Sigmoid colon (tissue), 7 donors: ENCODE results near the gene STXBP3. TPM values are rescaled to one million over a fixed set of nuclear protein-coding genes. Genes with fewer than 3 reads are reported as not detected.

Source experiments
- DNase-seq: peaks from one replicate; pipeline ENCODE4 v3.0.0-alpha.2; 2019
- H3K27ac ChIP-seq, 4 donors: fragments of 200-600 bp; sonication (generic); one replicate each; pipeline ENCODE4 v1.5.1; 2016 to 2019; ENCODE audit warnings: mild to moderate bottlenecking in 1 of 4
- H3K27me3 ChIP-seq, 3 donors: fragments of 200-600 bp; sonication (generic); one replicate each; pipeline ENCODE4 v1.5.1; 2019; ENCODE audit warnings: mild to moderate bottlenecking in 1 of 3
- H3K36me3 ChIP-seq, 4 donors: fragments of 200-600 bp; sonication (generic); one replicate each; pipeline ENCODE4 v1.5.1; 2016 to 2019
- H3K4me1 ChIP-seq, 4 donors: fragments of 200-600 bp; sonication (generic); one replicate each; pipeline ENCODE4 v1.5.1; 2017 to 2019
- H3K4me3 ChIP-seq, 4 donors: fragments of 200-600 bp; sonication (generic); one replicate each; pipeline ENCODE4 v1.5.1; 2017 to 2019; ENCODE audit warnings: mild to moderate bottlenecking in 2 of 4, moderate library complexity in 1 of 4
- H3K9me3 ChIP-seq, 4 donors: fragments of 200-600 bp in 3 of 4; sonication (generic) in 3 of 4; one replicate each; pipeline versions ENCODE4 v1.5.1 to v1.6.1; 2013 to 2019
- EP300 ChIP-seq, 4 donors: sonication (generic); formaldehyde crosslinking; IDR thresholded peaks; one replicate each; pipeline ENCODE4 v1.6.1; 2017; ENCODE audit warnings: antibody characterized with exemption in 4 of 4
- POLR2A ChIP-seq, 2 donors: fragments of 450-650 bp; IDR thresholded peaks; one replicate each; pipeline ENCODE4 v1.6.1; 2016; ENCODE audit warnings: antibody characterized with exemption in 2 of 2, mild to moderate bottlenecking in 2 of 2, moderate library complexity in 2 of 2
- POLR2AphosphoS5 ChIP-seq, 4 donors: sonication (generic); formaldehyde crosslinking; IDR thresholded peaks; one replicate each; pipeline ENCODE4 v1.6.1; 2017; ENCODE audit warnings: antibody characterized with exemption in 4 of 4
- WGBS, 2 donors: extraction: QIAGEN DNeasy Blood & Tissue Kit; methylation state at CpG; one replicate each; pipeline ENCODE4 v1.1.7; 2013; 5-methylcytosine and 5-hydroxymethylcytosine counted together
- intact Hi-C: fragments of 100-400 bp; cut with DNase I; formaldehyde crosslinking; loops from one replicate; pipeline ENCODE4 v1.15.1; 2023
- polyA plus RNA-seq, 3 donors: library from polyadenylated mRNA; stranded (reverse); fragments of 200-250 nt; gene quantifications; one replicate each; pipeline ENCODE4 v1.2.3, GENCODE V29; 2013
- total RNA-seq, 4 donors: library from RNA; depleted of rRNA; stranded (reverse); fragments of >200 nt; gene quantifications; one replicate each; pipeline ENCODE4 v1.1.0, GENCODE V29; 2016
- TF ChIP-seq, protein P1 (sequence below), 4 experiments: fragments of 450-650 bp in 3 of 4; fragments of 200-600 bp in 1 of 4; IDR thresholded peaks; one replicate each; pipeline ENCODE4 v1.5.1; 2016 to 2019; ENCODE audit warnings: antibody characterized with exemption in 4 of 4, mild to moderate bottlenecking in 3 of 4, moderate library complexity in 2 of 4
- donor health status: healthy with polysubstance abuse.
- donor health status: Bipolar disorder and iron deficiency.
- donor health status: healthy.

The STXBP3 gene
- total and polyA plus RNA-seq, 7 donors = 30.3 to 105 (median 60.1) TPM

DNA sequence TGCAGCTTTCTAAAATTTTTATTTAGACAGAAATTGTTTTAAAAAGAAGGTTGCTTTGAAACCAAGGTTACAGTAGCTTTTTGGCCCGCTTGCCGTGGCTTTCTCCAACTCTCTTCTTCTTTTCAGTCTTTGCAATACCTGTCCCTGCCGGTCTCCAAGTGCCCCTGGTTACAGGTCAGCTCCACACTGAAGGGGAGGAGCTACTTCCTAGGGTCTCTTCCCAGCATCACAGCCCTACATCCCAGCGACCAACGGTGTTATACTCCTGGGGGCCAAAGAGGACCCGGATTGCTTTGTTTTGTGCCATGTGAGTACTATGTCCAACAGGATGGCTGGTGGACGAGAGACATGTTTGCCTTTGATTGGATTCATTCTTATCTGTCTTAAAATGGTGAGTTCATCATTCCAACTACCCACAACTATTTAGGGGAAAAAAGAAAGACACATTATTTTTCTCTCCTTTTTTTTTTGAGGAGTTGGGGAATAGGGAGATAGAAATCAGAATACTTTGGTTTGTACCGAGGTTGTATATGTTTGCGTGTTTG, 33.8 kb upstream of the STXBP3 start, which contains the start of gene FNDC7:
Gene FNDC7 (plus strand): TSS at position 303 of the 545 bp plus-strand sequence. CDS start 26 bp downstream, at position 329.
- intact Hi-C loops = no loop called here
- Histone ChIP-seq H3K4me3 (no peak within 1 kb of the TSS), H3K27ac (no peak within 1 kb of the TSS), H3K9me3 (no peaks in the 10 kb centered on the region), H3K4me1 (no peaks in the 10 kb centered on the region), H3K36me3 (no peaks in the 10 kb centered on the region), H3K27me3 (no peaks in the 10 kb centered on the region)
- DNase-seq = no peak
- 59 to 62% methylated on average over 9 of the region's 9 CpGs for WGBS, 2 donors
- no peak for TF ChIP-seq EP300 (IDR thresholded peaks at IDR 0.05)

DNA sequence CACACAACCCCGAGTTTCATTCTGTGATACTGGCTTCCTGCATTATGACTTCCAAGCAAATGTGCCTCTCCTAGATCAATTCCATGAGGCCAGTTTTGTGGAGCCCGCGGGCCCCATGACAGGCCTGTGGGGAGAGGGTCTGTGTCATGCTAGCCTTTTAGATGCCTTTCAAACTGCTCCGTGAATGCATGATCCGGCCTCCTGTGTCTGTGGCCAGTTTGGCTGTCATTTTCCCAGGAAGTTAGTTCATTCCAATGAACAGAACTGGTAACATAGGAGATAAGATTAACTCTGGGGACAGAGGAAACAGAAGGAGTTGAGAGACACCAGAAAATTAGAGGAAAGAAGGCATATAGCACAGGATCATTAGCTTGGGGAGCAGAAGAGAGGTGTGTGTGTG, 30.5 kb upstream of the STXBP3 start:
- 91% methylated on average over 5 of the region's 5 CpGs for WGBS, 2 donors
- intact Hi-C loops = no loop called here
- H3K4me3 ChIP-seq = no peak overlapping the region
- no peaks in the 10 kb centered on the region for H3K36me3 ChIP-seq
- H3K27ac ChIP-seq = no peak overlapping the region
- no peak for TF ChIP-seq EP300 (IDR thresholded peaks at IDR 0.05)
- TF ChIP-seq POLR2A (IDR thresholded peaks at IDR 0.05) = no peak
- TF ChIP-seq, protein P1, sequence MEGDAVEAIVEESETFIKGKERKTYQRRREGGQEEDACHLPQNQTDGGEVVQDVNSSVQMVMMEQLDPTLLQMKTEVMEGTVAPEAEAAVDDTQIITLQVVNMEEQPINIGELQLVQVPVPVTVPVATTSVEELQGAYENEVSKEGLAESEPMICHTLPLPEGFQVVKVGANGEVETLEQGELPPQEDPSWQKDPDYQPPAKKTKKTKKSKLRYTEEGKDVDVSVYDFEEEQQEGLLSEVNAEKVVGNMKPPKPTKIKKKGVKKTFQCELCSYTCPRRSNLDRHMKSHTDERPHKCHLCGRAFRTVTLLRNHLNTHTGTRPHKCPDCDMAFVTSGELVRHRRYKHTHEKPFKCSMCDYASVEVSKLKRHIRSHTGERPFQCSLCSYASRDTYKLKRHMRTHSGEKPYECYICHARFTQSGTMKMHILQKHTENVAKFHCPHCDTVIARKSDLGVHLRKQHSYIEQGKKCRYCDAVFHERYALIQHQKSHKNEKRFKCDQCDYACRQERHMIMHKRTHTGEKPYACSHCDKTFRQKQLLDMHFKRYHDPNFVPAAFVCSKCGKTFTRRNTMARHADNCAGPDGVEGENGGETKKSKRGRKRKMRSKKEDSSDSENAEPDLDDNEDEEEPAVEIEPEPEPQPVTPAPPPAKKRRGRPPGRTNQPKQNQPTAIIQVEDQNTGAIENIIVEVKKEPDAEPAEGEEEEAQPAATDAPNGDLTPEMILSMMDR (IDR thresholded peaks at IDR 0.05) = no peak
- no peak for TF ChIP-seq POLR2AphosphoS5 (IDR thresholded peaks at IDR 0.05)
- DNase-seq = no peak
- no peaks in the 10 kb centered on the region for H3K9me3 ChIP-seq
- H3K27me3 ChIP-seq = no peaks in the 10 kb centered on the region
- no peaks in the 10 kb centered on the region for H3K4me1 ChIP-seq

DNA sequence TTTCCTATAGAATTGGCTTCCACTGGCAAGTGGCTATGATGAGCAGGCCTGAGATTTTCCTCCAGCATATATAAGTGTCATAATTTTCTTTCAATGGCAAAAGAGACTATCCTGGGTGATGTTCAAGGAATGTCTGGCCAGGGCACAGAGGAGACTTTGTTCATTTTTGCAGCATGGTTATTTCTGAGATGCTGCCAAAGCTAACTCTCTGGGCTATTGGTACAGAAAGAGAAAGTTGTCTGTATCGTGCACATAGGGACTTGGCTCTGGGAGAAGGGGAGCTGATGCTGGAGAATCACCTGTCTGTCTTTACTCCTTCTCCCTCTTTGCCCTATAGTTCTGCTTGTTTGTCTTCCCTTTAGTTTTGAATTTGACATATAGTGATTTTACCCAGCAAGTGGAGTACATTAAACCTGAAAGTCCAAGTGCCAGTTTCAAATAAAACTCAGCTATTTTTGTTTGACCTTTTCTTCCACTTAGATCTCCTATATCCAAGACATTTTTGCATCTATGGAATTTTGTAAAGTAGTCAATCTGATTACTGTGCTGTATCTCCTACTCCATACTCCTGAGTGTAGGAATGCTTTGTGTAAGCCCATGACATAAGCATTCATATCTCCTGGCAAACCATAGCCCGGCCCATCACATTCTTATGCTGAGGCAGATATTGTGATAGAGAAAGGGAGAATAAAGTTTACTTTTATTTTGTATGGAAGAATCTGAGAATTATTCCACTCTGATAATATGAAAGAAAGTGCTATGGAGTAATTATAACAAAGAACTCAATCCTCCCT, 29.8 kb upstream of the STXBP3 start:
- Histone ChIP-seq H3K36me3 (no peaks in the 10 kb centered on the region), H3K4me3 (no peak overlapping the region), H3K4me1 (no peaks in the 10 kb centered on the region), H3K9me3 (no peaks in the 10 kb centered on the region), H3K27ac (no peak overlapping the region), H3K27me3 (no peaks in the 10 kb centered on the region)
- no peak for DNase-seq
- TF ChIP-seq POLR2AphosphoS5 (IDR thresholded peaks at IDR 0.05) (no peak), EP300 (IDR thresholded peaks at IDR 0.05) (no peak), POLR2A (IDR thresholded peaks at IDR 0.05) (no peak)
- TF ChIP-seq, protein P1 (IDR thresholded peaks at IDR 0.05) = no peak
- intact Hi-C loops = no loop called here
- WGBS, 2 donors = 85 to 87% methylated on average over 2 of the region's 2 CpGs

DNA sequence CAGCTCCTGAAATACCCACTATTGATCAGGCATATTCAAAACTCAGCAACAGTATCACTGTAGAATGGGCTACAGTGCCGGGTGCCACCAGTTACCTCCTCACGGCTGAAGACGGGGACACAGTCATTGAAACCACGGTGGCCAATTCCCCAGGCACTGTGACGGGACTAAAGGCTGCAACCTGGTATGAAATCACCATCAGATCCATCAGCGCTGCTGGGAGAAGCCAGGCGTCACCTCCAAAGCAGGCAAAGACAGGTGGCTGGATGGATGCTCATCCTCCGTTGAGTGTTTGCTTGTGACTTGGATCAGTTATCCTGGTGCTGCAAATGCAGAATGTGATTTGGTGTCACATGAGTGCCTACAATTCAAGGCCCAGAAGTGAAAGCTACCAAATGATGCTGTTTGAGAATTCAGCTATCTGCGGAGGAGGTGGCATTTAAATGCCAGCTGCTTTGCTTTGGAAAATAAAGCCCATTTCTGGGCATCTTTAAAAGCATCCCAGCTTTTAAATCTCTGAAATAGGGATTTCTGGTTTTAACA, 28.6 kb upstream of the STXBP3 start:
- H3K9me3 ChIP-seq = no peaks in the 10 kb centered on the region
- WGBS, 2 donors = 92 to 93% methylated on average over 9 of the region's 9 CpGs

More for the DNA sequence above, 28.6 kb upstream of the STXBP3 start:
- Histone ChIP-seq H3K36me3 (no peaks in the 10 kb centered on the region), H3K4me3 (no peak overlapping the region), H3K4me1 (peaks cover 0 to 7% (median 0%) of the 10 kb centered on the region in 4 donors), H3K27me3 (no peaks in the 10 kb centered on the region), H3K27ac (no peak overlapping the region)
- intact Hi-C loops = no loop called here
- TF ChIP-seq POLR2A (IDR thresholded peaks at IDR 0.05) = no peak
- TF ChIP-seq POLR2AphosphoS5 (IDR thresholded peaks at IDR 0.05) = no peak
- TF ChIP-seq, protein P1 (IDR thresholded peaks at IDR 0.05) = no peak
- no peak for TF ChIP-seq EP300 (IDR thresholded peaks at IDR 0.05)
- no peak for DNase-seq
